GM19043 (cell line): ENCODE measurements around the gene C1orf105.
"Not testable (repeated sequence)": the region's sequence is repeated elsewhere in the genome, so short reads cannot be mapped to it uniquely, and the experiment has no call there.

Source experiments
- ATAC-seq: cut with Tn5 transposase; IDR thresholded peaks from one replicate; pipeline ENCODE4 v1.9.1; 2021; ENCODE audit warnings: low read depth; ENCODE audit not compliant: unreplicated experiment

C1orf105 gene

GRCh38 chr1:172423336-172423735, 2.9 kb downstream of the C1orf105 start:
- no peak for ATAC-seq

GRCh38 chr1:172425339-172425738, 4.9 kb downstream of the C1orf105 start:
- ATAC-seq, result no peak

- no peak for ATAC-seq
Measured at GRCh38 chr1:172427191-172427590, 6.7 kb downstream of the C1orf105 start.

- peak; percentile 53 for ATAC-seq
Measured at GRCh38 chr1:172429331-172430127, 9.0 kb downstream of the C1orf105 start.

GRCh38 chr1:172430128-172430454, 9.6 kb downstream of the C1orf105 start:
- ATAC-seq, result no peak

GRCh38 chr1:172431204-172431603, 10.7 kb downstream of the C1orf105 start:
- ATAC-seq, result no peak

- ATAC-seq, result no peak
Measured at GRCh38 chr1:172431721-172432192, 11.3 kb downstream of the C1orf105 start.

GRCh38 chr1:172437183-172437582, 16.7 kb downstream of the C1orf105 start:
- ATAC-seq, result not testable (repeated sequence)

GRCh38 chr1:172442404-172442803, 21.9 kb downstream of the C1orf105 start:
- ATAC-seq, result no peak

- ATAC-seq, result no peak
Measured at GRCh38 chr1:172442843-172443565, 22.5 kb downstream of the C1orf105 start.

- peak; percentile 98 for ATAC-seq
Measured at GRCh38 chr1:172443666-172444453, 23.4 kb downstream of the C1orf105 start, which contains the start of gene PIGC. PIGC (minus strand) TSS chr1:172444069; CDS start chr1:172442622, 1,447 bp downstream.

- ATAC-seq, result no peak
Measured at GRCh38 chr1:172446547-172446946, 26.1 kb downstream of the C1orf105 start.

- no peak for ATAC-seq
Measured at GRCh38 chr1:172447641-172448040, 27.2 kb downstream of the C1orf105 start.

- ATAC-seq, result no peak
Measured at GRCh38 chr1:172448995-172449584, 28.6 kb downstream of the C1orf105 start.

- ATAC-seq, result peak; percentile 92
Measured at GRCh38 chr1:172449585-172450523, 29.4 kb downstream of the C1orf105 start.

- no peak for ATAC-seq
Measured at GRCh38 chr1:172450524-172450885, 30.0 kb downstream of the C1orf105 start.

- no peak for ATAC-seq
Measured at GRCh38 chr1:172451002-172451443, 30.5 kb downstream of the C1orf105 start.

- no peak for ATAC-seq
Measured at GRCh38 chr1:172452536-172453152, 32.2 kb downstream of the C1orf105 start.

- ATAC-seq, result no peak
Measured at GRCh38 chr1:172453153-172453545, 32.7 kb downstream of the C1orf105 start.
